GM21825 (cell line): ENCODE results near the gene DDX24.

Experiments
- ATAC-seq: cut with Tn5 transposase; IDR thresholded peaks from one replicate; pipeline ENCODE4 v1.9.1; 2021; ENCODE audit warnings: mild to moderate bottlenecking, moderate library complexity; ENCODE audit not compliant: unreplicated experiment

Gene DDX24

GRCh38 chr14:94018308-94018707 lies 62.7 kb downstream of the DDX24 start:
- ATAC-seq: no peak

GRCh38 chr14:94016446-94016976 lies 64.5 kb downstream of the DDX24 start:
- ATAC-seq: no peak

- ATAC-seq: no peak
Measured at GRCh38 chr14:94015223-94015622, 65.8 kb downstream of the DDX24 start.

GRCh38 chr14:94014382-94014781 lies 66.6 kb downstream of the DDX24 start:
- ATAC-seq: no peak

- peak; percentile 49 for ATAC-seq
Measured at GRCh38 chr14:94011795-94012194, 69.2 kb downstream of the DDX24 start.

- ATAC-seq: no peak
Measured at GRCh38 chr14:94010625-94011024, 70.4 kb downstream of the DDX24 start.

- peak; percentile 61 for ATAC-seq
Measured at GRCh38 chr14:94009767-94010166, 71.2 kb downstream of the DDX24 start.

GRCh38 chr14:94008234-94008633 lies 72.8 kb downstream of the DDX24 start:
- no peak for ATAC-seq

- ATAC-seq: no peak
Measured at GRCh38 chr14:94005324-94006073, 75.5 kb downstream of the DDX24 start.

GRCh38 chr14:94004015-94004414 lies 77.0 kb downstream of the DDX24 start:
- ATAC-seq: no peak

- ATAC-seq: no peak
Measured at GRCh38 chr14:94003397-94003796, 77.6 kb downstream of the DDX24 start.

- ATAC-seq: peak; percentile 61
Measured at GRCh38 chr14:94001501-94002396, 79.3 kb downstream of the DDX24 start.

- no peak for ATAC-seq
Measured at GRCh38 chr14:94001016-94001415, 80.0 kb downstream of the DDX24 start.

- ATAC-seq: no peak
Measured at GRCh38 chr14:94000267-94000666, 80.7 kb downstream of the DDX24 start.

GRCh38 chr14:93999573-93999972 lies 81.4 kb downstream of the DDX24 start:
- no peak for ATAC-seq

- no peak for ATAC-seq
Measured at GRCh38 chr14:93998871-93999403, 82.1 kb downstream of the DDX24 start.
